Activated naive CD8-positive, alpha-beta T cell treated with anti-CD3 and anti-CD28 coated beads for 36 hours (primary cell): Measurements from ENCODE around the gene BRINP3. TPM values are rescaled to one million over a fixed set of nuclear protein-coding genes. Genes with fewer than 3 reads are reported as not detected.

ENCODE experiments used
- DNase-seq: peaks from one replicate; pipeline ENCODE4 v3.0.0; 2021
- H3K27ac Mint-ChIP-seq: one replicate; pipeline ENCODE4 v1.8.0; 2022; ENCODE audit warnings: mild to moderate bottlenecking, moderate library complexity, mixed read lengths
- H3K27me3 Mint-ChIP-seq: one replicate; pipeline ENCODE4 v1.8.0; 2022; ENCODE audit warnings: mild to moderate bottlenecking, mixed read lengths
- H3K36me3 Mint-ChIP-seq: one replicate; pipeline ENCODE4 v1.8.0; 2021; ENCODE audit warnings: mild to moderate bottlenecking, mixed read lengths
- H3K4me1 Mint-ChIP-seq: one replicate; pipeline ENCODE4 v1.8.0; 2021; ENCODE audit warnings: mixed read lengths
- H3K4me3 Mint-ChIP-seq: one replicate; pipeline ENCODE4 v1.8.0; 2022; ENCODE audit warnings: mild to moderate bottlenecking, moderate library complexity, mixed read lengths
- H3K9me3 Mint-ChIP-seq: one replicate; pipeline ENCODE4 v1.8.0; 2022; ENCODE audit warnings: mixed read lengths
- total RNA-seq, 2 experiments: library from RNA; stranded (reverse); gene quantifications; one replicate each; pipeline ENCODE4 v1.2.3, GENCODE V29; 2021

The BRINP3 gene
- total RNA-seq, 2 experiments from 2014 or later: not detected

- H3K27me3 Mint-ChIP-seq: peaks cover 46% of the 10 kb centered on the region
- no peak overlapping the region for H3K4me3 Mint-ChIP-seq
- peaks cover 6% of the 10 kb centered on the region for H3K4me1 Mint-ChIP-seq
- DNase-seq: no peak
- peaks cover 2% of the 10 kb centered on the region for H3K36me3 Mint-ChIP-seq
- H3K9me3 Mint-ChIP-seq: peaks cover 6% of the 10 kb centered on the region
- H3K27ac Mint-ChIP-seq: no peak overlapping the region
These were observed 2.9 kb downstream of the BRINP3 start for GRCh38 chr1:190474650-190475211.

GRCh38 chr1:190474010-190474409 lies 3.7 kb downstream of the BRINP3 start:
- Mint-ChIP-seq H3K4me3 (no peak overlapping the region), H3K9me3 (peaks cover 6% of the 10 kb centered on the region), H3K36me3 (peaks cover 2% of the 10 kb centered on the region), H3K4me1 (peaks cover 6% of the 10 kb centered on the region), H3K27me3 (peaks cover 44% of the 10 kb centered on the region), H3K27ac (no peak overlapping the region)
- no peak for DNase-seq

GRCh38 chr1:190472494-190472893 lies 5.2 kb downstream of the BRINP3 start:
- Mint-ChIP-seq H3K27me3 (peaks cover 30% of the 10 kb centered on the region), H3K9me3 (peaks cover 4% of the 10 kb centered on the region), H3K27ac (no peak overlapping the region), H3K4me1 (no peaks in the 10 kb centered on the region), H3K4me3 (no peak overlapping the region), H3K36me3 (peaks cover under 1% of the 10 kb centered on the region)
- no peak for DNase-seq

- Mint-ChIP-seq H3K27ac (no peak overlapping the region), H3K9me3 (peaks cover 2% of the 10 kb centered on the region), H3K4me1 (no peaks in the 10 kb centered on the region), H3K4me3 (no peak overlapping the region), H3K36me3 (no peaks in the 10 kb centered on the region), H3K27me3 (peaks cover 26% of the 10 kb centered on the region)
- DNase-seq: no peak
These were observed 5.6 kb downstream of the BRINP3 start for GRCh38 chr1:190472042-190472441.

GRCh38 chr1:190464690-190465089 lies 13.0 kb downstream of the BRINP3 start:
- H3K36me3 Mint-ChIP-seq: no peaks in the 10 kb centered on the region
- no peak for DNase-seq
- H3K27me3 Mint-ChIP-seq: no peaks in the 10 kb centered on the region
- H3K4me1 Mint-ChIP-seq: no peaks in the 10 kb centered on the region
- no peak overlapping the region for H3K27ac Mint-ChIP-seq
- H3K4me3 Mint-ChIP-seq: no peak overlapping the region
- H3K9me3 Mint-ChIP-seq: peaks cover 11% of the 10 kb centered on the region

- no peaks in the 10 kb centered on the region for H3K4me1 Mint-ChIP-seq
- H3K36me3 Mint-ChIP-seq: no peaks in the 10 kb centered on the region
- no peak overlapping the region for H3K27ac Mint-ChIP-seq
- no peak overlapping the region for H3K4me3 Mint-ChIP-seq
- DNase-seq: no peak
- peaks cover 5% of the 10 kb centered on the region for H3K9me3 Mint-ChIP-seq
- no peaks in the 10 kb centered on the region for H3K27me3 Mint-ChIP-seq
These were observed 21.5 kb downstream of the BRINP3 start for GRCh38 chr1:190456129-190456528.

GRCh38 chr1:190455631-190456030 lies 22.0 kb downstream of the BRINP3 start:
- H3K9me3 Mint-ChIP-seq: peaks cover 1% of the 10 kb centered on the region
- no peak for DNase-seq
- H3K27ac Mint-ChIP-seq: no peak overlapping the region
- no peaks in the 10 kb centered on the region for H3K4me1 Mint-ChIP-seq
- H3K4me3 Mint-ChIP-seq: no peak overlapping the region
- H3K27me3 Mint-ChIP-seq: no peaks in the 10 kb centered on the region
- H3K36me3 Mint-ChIP-seq: no peaks in the 10 kb centered on the region

- Mint-ChIP-seq H3K4me1 (no peaks in the 10 kb centered on the region), H3K4me3 (no peak overlapping the region), H3K27ac (no peak overlapping the region), H3K36me3 (no peaks in the 10 kb centered on the region), H3K9me3 (no peaks in the 10 kb centered on the region), H3K27me3 (no peaks in the 10 kb centered on the region)
- no peak for DNase-seq
These were observed 24.1 kb downstream of the BRINP3 start for GRCh38 chr1:190453550-190453949.

- Mint-ChIP-seq H3K27ac (no peak overlapping the region), H3K4me3 (no peak overlapping the region), H3K9me3 (no peaks in the 10 kb centered on the region), H3K4me1 (no peaks in the 10 kb centered on the region), H3K36me3 (no peaks in the 10 kb centered on the region), H3K27me3 (no peaks in the 10 kb centered on the region)
- DNase-seq: no peak
These were observed 25.3 kb downstream of the BRINP3 start for GRCh38 chr1:190452272-190452848.

- Mint-ChIP-seq H3K4me1 (no peaks in the 10 kb centered on the region), H3K4me3 (no peak overlapping the region), H3K36me3 (no peaks in the 10 kb centered on the region), H3K27me3 (no peaks in the 10 kb centered on the region), H3K27ac (no peak overlapping the region), H3K9me3 (no peaks in the 10 kb centered on the region)
- DNase-seq: no peak
These were observed 33.2 kb downstream of the BRINP3 start for GRCh38 chr1:190444464-190444863.

GRCh38 chr1:190439447-190439846 lies 38.2 kb downstream of the BRINP3 start:
- no peak overlapping the region for H3K4me3 Mint-ChIP-seq
- no peak overlapping the region for H3K27ac Mint-ChIP-seq
- H3K9me3 Mint-ChIP-seq: no peaks in the 10 kb centered on the region
- no peak for DNase-seq
- no peaks in the 10 kb centered on the region for H3K27me3 Mint-ChIP-seq
- no peaks in the 10 kb centered on the region for H3K36me3 Mint-ChIP-seq
- no peaks in the 10 kb centered on the region for H3K4me1 Mint-ChIP-seq

GRCh38 chr1:190436615-190437014 lies 41.0 kb downstream of the BRINP3 start:
- Mint-ChIP-seq H3K36me3 (no peaks in the 10 kb centered on the region), H3K4me1 (no peaks in the 10 kb centered on the region), H3K27ac (no peak overlapping the region), H3K4me3 (no peak overlapping the region), H3K9me3 (no peaks in the 10 kb centered on the region), H3K27me3 (no peaks in the 10 kb centered on the region)
- no peak for DNase-seq

- H3K4me3 Mint-ChIP-seq: no peak overlapping the region
- no peaks in the 10 kb centered on the region for H3K36me3 Mint-ChIP-seq
- no peak for DNase-seq
- no peaks in the 10 kb centered on the region for H3K27me3 Mint-ChIP-seq
- H3K27ac Mint-ChIP-seq: no peak overlapping the region
- no peaks in the 10 kb centered on the region for H3K4me1 Mint-ChIP-seq
- peaks cover 2% of the 10 kb centered on the region for H3K9me3 Mint-ChIP-seq
These were observed 47.7 kb downstream of the BRINP3 start for GRCh38 chr1:190429932-190430331.

GRCh38 chr1:190429141-190429540 lies 48.5 kb downstream of the BRINP3 start:
- Mint-ChIP-seq H3K4me3 (no peak overlapping the region), H3K4me1 (no peaks in the 10 kb centered on the region), H3K9me3 (peaks cover 2% of the 10 kb centered on the region), H3K27me3 (no peaks in the 10 kb centered on the region), H3K27ac (no peak overlapping the region), H3K36me3 (no peaks in the 10 kb centered on the region)
- DNase-seq: no peak

GRCh38 chr1:190416239-190416638 lies 61.4 kb downstream of the BRINP3 start:
- H3K27ac Mint-ChIP-seq: no peak overlapping the region
- no peak for DNase-seq
- no peaks in the 10 kb centered on the region for H3K9me3 Mint-ChIP-seq
- H3K4me3 Mint-ChIP-seq: no peak overlapping the region
- no peaks in the 10 kb centered on the region for H3K36me3 Mint-ChIP-seq
- H3K27me3 Mint-ChIP-seq: no peaks in the 10 kb centered on the region
- no peaks in the 10 kb centered on the region for H3K4me1 Mint-ChIP-seq

GRCh38 chr1:190413142-190413541 lies 64.5 kb downstream of the BRINP3 start:
- H3K9me3 Mint-ChIP-seq: peaks cover 2% of the 10 kb centered on the region
- H3K27me3 Mint-ChIP-seq: no peaks in the 10 kb centered on the region
- no peak overlapping the region for H3K4me3 Mint-ChIP-seq
- H3K27ac Mint-ChIP-seq: no peak overlapping the region
- no peaks in the 10 kb centered on the region for H3K36me3 Mint-ChIP-seq
- no peaks in the 10 kb centered on the region for H3K4me1 Mint-ChIP-seq
- DNase-seq: no peak
